Activated CD4-positive, alpha-beta T cell treated with anti-CD3 and anti-CD28 coated beads for 48 hours (primary cell): ENCODE data around the gene KLF18.
"Not testable (repeated sequence)": the region's sequence is repeated elsewhere in the genome, so short reads cannot be mapped to it uniquely, and the experiment has no call there.

ENCODE experiments used
- DNase-seq: peaks from one replicate; pipeline ENCODE4 v3.0.0-alpha.2; 2020

The KLF18 gene

GRCh38 chr1:44141531-44141930 lies at the start of gene KLF18:
Gene KLF18 (minus strand): TSS chr1:44141631. CDS start chr1:44141631, 0 bp downstream.
- no peak for DNase-seq

GRCh38 chr1:44174630-44175029 lies 33.2 kb upstream of the KLF18 start:
- no peak for DNase-seq

- DNase-seq = no peak
Observed at GRCh38 chr1:44170281-44170823, 28.9 kb upstream of the KLF18 start.

- no peak for DNase-seq
Observed at GRCh38 chr1:44168520-44169098, 27.2 kb upstream of the KLF18 start.

- no peak for DNase-seq
Observed at GRCh38 chr1:44161546-44161945, 20.1 kb upstream of the KLF18 start.

- no peak for DNase-seq
Observed at GRCh38 chr1:44158871-44159270, 17.4 kb upstream of the KLF18 start.

GRCh38 chr1:44157903-44158302 lies 16.5 kb upstream of the KLF18 start:
- no peak for DNase-seq

- DNase-seq = no peak
Observed at GRCh38 chr1:44154049-44154448, 12.6 kb upstream of the KLF18 start.

GRCh38 chr1:44152692-44153091 lies 11.3 kb upstream of the KLF18 start:
- DNase-seq = no peak

- no peak for DNase-seq
Observed at GRCh38 chr1:44151808-44152207, 10.4 kb upstream of the KLF18 start.

GRCh38 chr1:44151332-44151731 lies 9.9 kb upstream of the KLF18 start:
- DNase-seq = peak; percentile 12

GRCh38 chr1:44147582-44147981 lies 6.2 kb upstream of the KLF18 start:
- DNase-seq = no peak

GRCh38 chr1:44146536-44147361 lies 5.3 kb upstream of the KLF18 start:
- no peak for DNase-seq

GRCh38 chr1:44144962-44145756 lies 3.7 kb upstream of the KLF18 start:
- no peak for DNase-seq

GRCh38 chr1:44139565-44139964 lies 1.9 kb downstream of the KLF18 start:
- not testable (repeated sequence) for DNase-seq

GRCh38 chr1:44138239-44138638 lies 3.2 kb downstream of the KLF18 start:
- no peak for DNase-seq

- no peak for DNase-seq
Observed at GRCh38 chr1:44135886-44136285, 5.5 kb downstream of the KLF18 start.

- no peak for DNase-seq
Observed at GRCh38 chr1:44134071-44134920, 7.1 kb downstream of the KLF18 start.

GRCh38 chr1:44131411-44131810 lies 10.0 kb downstream of the KLF18 start:
- no peak for DNase-seq

GRCh38 chr1:44129616-44130500 lies 11.6 kb downstream of the KLF18 start:
- DNase-seq = no peak

GRCh38 chr1:44120398-44120949 lies 21.0 kb downstream of the KLF18 start:
- DNase-seq = no peak
